HL-60 (cell line): ENCODE data around the gene ARL4A.

ENCODE experiments used
- POLR2AphosphoS5 ChIP-seq: IDR thresholded peaks from 2 replicates; pipeline ENCODE4 v1.6.1; 2012; ENCODE audit warnings: low read depth
- TF ChIP-seq, protein P1 (sequence below): IDR thresholded peaks from one replicate; pipeline ENCODE4 v1.5.1; 2011; ENCODE audit warnings: low read length, control low read depth, inconsistent platforms; ENCODE audit not compliant: insufficient read depth

GRCh38 chr7:12643644-12644043 is 43.8 kb upstream of the ARL4A start:
- TF ChIP-seq, protein P1, sequence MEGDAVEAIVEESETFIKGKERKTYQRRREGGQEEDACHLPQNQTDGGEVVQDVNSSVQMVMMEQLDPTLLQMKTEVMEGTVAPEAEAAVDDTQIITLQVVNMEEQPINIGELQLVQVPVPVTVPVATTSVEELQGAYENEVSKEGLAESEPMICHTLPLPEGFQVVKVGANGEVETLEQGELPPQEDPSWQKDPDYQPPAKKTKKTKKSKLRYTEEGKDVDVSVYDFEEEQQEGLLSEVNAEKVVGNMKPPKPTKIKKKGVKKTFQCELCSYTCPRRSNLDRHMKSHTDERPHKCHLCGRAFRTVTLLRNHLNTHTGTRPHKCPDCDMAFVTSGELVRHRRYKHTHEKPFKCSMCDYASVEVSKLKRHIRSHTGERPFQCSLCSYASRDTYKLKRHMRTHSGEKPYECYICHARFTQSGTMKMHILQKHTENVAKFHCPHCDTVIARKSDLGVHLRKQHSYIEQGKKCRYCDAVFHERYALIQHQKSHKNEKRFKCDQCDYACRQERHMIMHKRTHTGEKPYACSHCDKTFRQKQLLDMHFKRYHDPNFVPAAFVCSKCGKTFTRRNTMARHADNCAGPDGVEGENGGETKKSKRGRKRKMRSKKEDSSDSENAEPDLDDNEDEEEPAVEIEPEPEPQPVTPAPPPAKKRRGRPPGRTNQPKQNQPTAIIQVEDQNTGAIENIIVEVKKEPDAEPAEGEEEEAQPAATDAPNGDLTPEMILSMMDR = no peak
- no peak for TF ChIP-seq POLR2AphosphoS5
